Peyer's patch (tissue), 4 donors: Measurements from ENCODE around the gene RPL31.

Source experiments
- POLR2A ChIP-seq, 2 donors: fragments of 450-650 bp; IDR thresholded peaks; one replicate each; pipeline ENCODE4 v1.5.1; 2017; ENCODE audit warnings: antibody characterized with exemption in 2 of 2, mild to moderate bottlenecking in 2 of 2, moderate library complexity in 2 of 2
- TF ChIP-seq, protein P1 (sequence below), 6 experiments: fragments of 450-650 bp in 4 of 6; fragments of 200-600 bp in 2 of 6; sonication (generic) in 1 of 6; IDR thresholded peaks; one replicate each; pipeline ENCODE4 v1.5.1; 2017 to 2019; ENCODE audit warnings: antibody characterized with exemption in 6 of 6, mild to moderate bottlenecking in 3 of 6, moderate library complexity in 1 of 6

DNA sequence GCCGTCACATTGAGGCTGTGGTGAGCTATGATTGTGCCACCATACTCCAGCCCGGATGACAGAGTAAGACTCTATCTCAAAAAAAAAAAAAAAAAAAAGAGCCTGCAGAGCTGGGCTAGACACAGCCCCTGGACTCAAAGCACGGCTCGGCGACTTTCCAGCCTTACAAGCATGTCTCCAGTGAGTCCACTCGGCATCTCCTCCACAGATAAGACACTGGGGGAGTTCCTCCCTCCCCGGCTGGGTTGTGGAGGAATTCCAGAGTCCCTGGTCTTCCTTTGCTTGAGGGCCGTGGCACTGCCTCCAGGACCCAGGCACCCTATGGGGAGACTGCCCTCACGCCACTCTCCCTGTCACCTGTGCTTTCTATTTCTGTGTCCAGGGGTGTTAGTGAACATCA is 30.9 kb upstream of the RPL31 start:
- TF ChIP-seq, protein P1, sequence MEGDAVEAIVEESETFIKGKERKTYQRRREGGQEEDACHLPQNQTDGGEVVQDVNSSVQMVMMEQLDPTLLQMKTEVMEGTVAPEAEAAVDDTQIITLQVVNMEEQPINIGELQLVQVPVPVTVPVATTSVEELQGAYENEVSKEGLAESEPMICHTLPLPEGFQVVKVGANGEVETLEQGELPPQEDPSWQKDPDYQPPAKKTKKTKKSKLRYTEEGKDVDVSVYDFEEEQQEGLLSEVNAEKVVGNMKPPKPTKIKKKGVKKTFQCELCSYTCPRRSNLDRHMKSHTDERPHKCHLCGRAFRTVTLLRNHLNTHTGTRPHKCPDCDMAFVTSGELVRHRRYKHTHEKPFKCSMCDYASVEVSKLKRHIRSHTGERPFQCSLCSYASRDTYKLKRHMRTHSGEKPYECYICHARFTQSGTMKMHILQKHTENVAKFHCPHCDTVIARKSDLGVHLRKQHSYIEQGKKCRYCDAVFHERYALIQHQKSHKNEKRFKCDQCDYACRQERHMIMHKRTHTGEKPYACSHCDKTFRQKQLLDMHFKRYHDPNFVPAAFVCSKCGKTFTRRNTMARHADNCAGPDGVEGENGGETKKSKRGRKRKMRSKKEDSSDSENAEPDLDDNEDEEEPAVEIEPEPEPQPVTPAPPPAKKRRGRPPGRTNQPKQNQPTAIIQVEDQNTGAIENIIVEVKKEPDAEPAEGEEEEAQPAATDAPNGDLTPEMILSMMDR (IDR thresholded peaks at IDR 0.05), result no peak
- TF ChIP-seq POLR2A (IDR thresholded peaks at IDR 0.05), result no peak
